GM18511 (cell line): ENCODE results near the gene MALRD1.
"Not testable (repeated sequence)": the region's sequence is repeated elsewhere in the genome, so short reads cannot be mapped to it uniquely, and the experiment has no call there.

Experiments
- ATAC-seq: cut with Tn5 transposase; IDR thresholded peaks from one replicate; pipeline ENCODE4 v1.9.1; 2021; ENCODE audit warnings: mild to moderate bottlenecking, moderate library complexity; ENCODE audit not compliant: unreplicated experiment

MALRD1 gene

GRCh38 chr10:19488592-19489280, 440.1 kb downstream of the MALRD1 start:
- ATAC-seq = no peak

DNA sequence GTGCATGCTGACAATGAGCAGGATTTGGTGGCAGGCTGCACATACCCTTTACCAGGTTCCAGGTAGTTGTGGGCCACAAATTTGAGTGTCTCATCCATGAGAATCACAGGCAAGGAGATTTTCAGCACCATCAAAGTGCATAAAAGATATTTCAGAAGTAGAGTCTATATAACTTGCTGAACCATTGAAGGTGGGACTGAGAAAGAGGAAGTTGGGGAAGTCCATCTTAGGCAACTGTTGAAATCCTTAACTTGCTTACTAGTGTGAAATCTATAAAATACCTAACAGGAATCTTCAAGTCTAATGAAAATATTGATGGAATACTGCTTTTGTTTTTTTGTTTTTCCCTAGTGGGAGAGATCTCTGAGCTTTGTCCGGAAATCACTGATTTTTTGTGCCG, 442.6 kb downstream of the MALRD1 start:
- no peak for ATAC-seq

DNA sequence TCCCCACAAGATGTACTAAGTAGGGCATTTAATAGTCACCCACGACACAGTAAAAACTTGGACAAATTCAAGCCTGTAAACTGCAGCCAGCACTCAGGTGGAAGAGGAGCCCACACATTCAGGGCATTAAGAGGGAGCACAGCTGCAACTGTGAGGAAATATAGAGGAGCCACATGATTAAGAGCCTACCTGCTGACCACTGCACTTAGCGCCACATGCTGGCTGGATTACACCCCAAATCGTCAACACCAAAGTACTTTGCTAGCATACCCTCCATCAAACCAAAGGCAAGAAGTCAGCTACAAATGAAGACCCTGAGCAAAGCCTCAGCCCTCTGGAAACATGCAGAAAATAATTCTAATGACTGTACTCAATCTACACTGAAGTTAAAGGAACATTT, 445.3 kb downstream of the MALRD1 start:
- no peak for ATAC-seq

DNA sequence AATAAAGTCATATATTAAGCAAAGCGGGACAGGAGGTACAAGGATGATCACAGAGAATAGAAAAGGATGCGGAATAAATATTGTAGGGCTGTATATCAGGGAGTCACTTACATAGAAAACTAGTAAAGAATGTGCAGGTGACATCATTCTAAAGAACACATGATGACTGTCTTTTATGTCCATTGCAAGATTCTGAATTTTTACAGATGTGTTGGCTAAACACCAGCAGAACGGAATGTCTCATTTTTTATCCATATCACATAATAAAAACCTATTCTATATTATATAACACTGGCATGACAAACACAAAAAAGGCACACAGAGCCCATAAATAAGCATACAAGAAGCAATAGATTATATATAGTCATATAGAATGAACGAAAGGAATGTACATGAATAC, 448.4 kb downstream of the MALRD1 start:
- no peak for ATAC-seq

DNA sequence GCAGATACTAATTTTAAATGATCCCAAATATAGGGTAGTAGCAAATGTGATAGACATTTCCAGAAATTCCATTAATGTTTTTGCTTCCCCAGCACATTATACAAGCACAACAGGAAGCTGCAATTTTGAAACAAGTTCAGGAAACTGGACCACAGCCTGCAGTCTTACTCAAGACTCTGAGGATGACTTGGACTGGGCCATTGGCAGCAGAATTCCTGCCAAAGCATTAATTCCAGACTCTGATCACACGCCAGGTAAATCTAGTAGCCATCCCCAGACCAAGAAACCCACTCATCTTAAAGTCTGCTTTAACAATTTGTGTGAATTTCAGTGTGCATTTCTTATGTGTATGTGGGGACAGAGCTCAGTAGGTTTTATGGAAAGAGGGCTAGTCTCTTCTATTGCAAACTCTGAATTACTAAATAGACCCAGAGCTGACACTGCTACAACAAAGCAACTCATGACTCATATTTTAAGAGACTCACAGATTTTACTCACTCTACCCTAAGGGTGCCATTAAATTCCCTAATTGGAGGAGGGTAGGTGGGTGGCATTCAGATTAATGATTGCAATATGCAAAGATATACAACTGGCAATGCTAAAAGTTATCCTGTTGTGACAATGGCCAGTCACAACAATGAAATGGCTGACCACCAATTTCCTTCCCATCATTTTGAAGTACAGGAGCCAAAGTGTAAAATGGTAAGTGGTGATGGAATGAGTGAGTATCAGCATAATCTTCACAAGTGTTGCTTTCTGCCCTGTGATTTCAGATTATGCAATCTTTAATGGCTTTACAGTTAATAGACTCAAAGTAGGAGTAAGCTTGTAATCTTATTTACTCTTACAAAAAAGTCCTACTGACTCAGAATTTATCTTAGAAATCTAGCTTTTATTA, 450.0 kb downstream of the MALRD1 start:
- ATAC-seq = no peak

DNA sequence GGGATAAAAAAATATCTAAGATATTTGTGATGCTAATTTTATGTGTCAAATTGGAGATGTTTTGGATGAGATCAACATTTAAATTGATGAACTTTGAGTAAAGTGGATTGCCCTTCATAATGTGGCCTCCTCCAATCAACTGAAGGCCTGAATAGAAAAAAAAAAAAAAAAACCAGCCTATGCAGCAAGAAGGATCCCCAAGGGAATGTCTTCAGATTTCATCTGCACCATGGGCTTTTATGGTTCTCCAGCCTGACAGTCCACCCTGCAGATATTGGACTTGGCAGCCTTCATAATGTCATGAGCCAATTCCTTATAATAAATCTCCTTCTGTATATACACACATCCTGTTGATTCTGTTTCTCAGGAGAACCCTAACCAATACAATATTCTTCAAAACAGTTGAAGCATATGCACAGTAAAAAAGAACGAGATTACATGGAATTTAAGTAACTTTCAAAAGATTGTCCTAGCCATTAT, 450.7 kb downstream of the MALRD1 start:
- no peak for ATAC-seq

DNA sequence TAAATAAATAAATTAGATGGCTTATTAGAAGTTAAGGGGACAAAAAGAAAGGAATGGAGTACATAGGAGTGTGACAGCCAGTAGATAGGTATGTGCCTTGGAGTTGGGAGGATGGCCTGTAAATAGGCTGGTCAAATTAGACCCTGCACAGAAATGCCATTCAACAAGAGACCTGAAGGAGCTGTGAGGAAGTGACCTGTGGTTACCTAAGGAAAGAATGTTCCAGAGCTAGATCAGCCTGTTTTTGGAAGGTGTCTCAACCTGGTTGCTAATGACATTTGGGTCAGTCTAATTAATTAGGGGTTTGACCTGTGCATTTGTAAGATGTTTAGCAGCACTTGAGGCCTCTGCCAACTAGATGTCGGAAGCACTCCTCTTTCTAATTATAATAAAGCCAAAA, 452.4 kb downstream of the MALRD1 start:
- no peak for ATAC-seq

GRCh38 chr10:19505320-19506312, 457.0 kb downstream of the MALRD1 start:
- ATAC-seq = no peak

GRCh38 chr10:19510005-19510732, 461.6 kb downstream of the MALRD1 start:
- ATAC-seq = not testable (repeated sequence)

DNA sequence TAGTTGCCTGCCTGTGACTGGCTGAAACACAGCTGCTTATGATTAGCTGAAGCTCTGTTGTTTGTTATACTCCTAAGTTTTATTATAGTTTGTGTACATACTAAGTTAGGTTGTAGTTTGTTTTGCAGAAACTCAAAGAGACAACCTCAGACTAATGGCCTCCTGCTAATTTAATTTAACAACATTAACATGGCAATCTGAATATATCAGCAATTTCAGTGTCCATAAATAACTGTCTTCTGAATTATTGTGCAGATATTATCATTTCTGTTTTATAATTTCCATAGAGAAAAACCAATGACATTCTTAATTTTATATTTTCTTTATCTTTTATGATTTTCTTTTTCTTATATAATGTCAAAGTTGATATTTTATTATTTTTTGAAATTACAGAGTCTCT, 469.5 kb downstream of the MALRD1 start:
- no peak for ATAC-seq

- no peak for ATAC-seq
These were observed 470.0 kb downstream of the MALRD1 start for GRCh38 chr10:19518632-19519031.

- no peak for ATAC-seq
These were observed 482.7 kb downstream of the MALRD1 start for GRCh38 chr10:19531324-19531723.

DNA sequence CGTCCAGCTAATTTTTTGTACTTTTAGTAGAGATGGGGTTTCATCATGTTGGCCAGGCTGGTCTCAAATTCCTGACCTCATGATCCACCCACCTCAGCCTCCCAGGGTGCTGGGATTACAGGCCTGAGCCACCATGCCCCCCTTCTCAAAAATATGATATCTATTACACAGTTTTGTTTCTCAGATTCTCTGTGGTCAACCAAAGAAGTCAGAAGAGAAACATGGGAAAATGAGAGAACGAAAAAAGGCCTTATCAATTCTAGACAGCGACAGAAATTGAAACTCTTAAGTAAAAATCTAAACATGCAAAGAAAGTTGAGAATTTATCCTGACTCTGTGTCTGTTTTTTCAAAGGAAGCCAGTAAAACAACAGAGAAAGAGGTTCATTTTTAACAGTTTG, 483.8 kb downstream of the MALRD1 start:
- ATAC-seq = no peak

DNA sequence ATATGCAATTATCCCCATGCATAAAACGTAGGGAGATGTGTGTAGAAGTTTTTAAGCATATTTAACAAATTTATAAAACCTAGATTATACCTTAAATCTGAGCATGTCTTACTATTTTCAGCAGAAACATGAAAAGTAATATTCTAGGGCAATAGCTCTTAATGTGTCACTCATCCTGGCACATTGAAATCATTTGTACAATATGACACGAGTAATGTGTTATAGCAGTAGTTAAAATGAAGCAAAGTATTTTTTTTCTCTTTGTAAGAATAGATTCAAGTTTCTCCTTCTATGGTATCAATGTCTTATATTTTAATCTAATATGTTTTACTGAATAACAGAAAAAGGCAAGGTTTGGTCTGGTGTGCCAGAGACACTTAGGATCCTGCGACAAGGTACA, 492.7 kb downstream of the MALRD1 start:
- ATAC-seq = no peak

DNA sequence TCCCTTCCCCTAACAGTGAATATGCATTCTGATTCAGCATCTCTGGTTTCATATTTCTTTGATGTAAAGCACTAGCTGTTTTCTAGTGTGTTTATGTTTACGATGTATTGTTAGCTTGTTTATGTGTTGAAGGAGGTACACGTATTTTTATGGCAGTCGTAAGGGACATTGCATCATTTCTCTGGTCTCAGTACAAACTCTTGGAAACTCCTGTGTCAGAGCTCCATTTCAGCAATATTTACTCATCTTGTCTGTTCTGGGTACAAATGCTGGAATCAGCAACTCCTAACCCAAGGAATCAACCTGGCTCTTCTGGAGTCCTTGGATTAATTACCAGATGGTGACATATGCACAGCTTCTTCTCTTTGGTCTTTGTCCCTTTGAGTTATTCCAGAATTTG, 497.6 kb downstream of the MALRD1 start:
- ATAC-seq = no peak

DNA sequence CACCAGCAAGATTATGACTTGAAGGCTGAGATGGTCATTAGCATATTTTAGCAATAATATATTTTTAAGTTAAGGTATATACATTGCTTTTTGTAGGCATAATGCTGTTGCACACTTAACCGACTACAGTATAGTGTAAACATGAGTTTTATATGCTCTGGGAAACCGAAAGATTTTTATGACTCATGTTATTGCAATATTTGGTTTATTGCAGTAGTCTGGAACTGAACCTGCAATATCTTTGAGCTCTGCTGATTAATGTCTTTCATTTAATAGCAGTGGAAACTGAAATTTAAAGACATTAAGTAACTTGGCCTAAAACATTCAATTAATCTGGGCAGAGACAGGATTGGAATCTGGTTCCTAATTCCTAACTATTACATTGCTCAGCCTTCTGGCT, 500.9 kb downstream of the MALRD1 start:
- ATAC-seq = no peak

DNA sequence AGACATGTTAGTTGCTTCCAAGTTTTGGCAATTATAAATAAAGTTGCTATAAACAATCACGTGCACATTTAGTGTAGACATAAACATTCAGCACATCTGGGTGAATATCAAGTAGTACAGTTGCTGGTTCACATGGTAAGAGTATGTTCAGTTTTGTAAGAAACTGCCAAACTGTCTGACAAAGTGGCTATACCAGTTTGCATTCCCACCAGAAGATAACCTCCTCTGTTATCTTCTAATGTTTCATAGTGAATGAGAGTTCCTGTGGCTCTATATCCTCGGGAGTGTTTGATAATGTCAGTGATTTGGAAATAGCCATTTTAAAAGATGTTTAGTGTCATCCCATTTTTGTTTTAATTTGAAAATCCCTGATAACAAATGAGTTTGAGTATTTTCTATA, 508.1 kb downstream of the MALRD1 start:
- ATAC-seq = no peak

DNA sequence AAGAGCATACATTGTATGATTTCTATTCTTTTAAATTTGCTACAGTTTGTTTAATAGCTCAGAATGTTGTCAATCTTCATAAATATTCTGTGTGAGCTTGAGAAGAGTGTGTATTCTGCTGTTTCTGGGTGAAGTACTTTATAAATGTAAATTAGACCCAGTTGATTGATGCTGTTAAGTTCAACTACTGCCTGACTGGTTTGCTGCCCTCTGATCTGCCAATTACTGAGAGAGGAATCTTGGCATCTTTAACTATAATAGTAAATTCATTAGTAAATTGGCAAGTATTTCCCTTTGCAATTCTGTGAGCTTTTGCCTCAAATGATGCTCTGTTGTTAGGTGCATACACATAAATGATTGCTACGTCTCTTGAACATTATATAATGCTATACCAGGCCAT, 512.6 kb downstream of the MALRD1 start:
- no peak for ATAC-seq

GRCh38 chr10:19563388-19564141, 515.0 kb downstream of the MALRD1 start:
- ATAC-seq = no peak

GRCh38 chr10:19570120-19570519, 521.5 kb downstream of the MALRD1 start:
- ATAC-seq = no peak
